GM18517 (cell line): ENCODE data around the gene TMCO1.
"Not testable (repeated sequence)": the region's sequence is repeated elsewhere in the genome, so short reads cannot be mapped to it uniquely, and the experiment has no call there.

Source experiments
- ATAC-seq: cut with Tn5 transposase; IDR thresholded peaks from one replicate; pipeline ENCODE4 v1.9.1; 2021; ENCODE audit warnings: mild to moderate bottlenecking, moderate library complexity; ENCODE audit not compliant: unreplicated experiment

The TMCO1 gene

DNA sequence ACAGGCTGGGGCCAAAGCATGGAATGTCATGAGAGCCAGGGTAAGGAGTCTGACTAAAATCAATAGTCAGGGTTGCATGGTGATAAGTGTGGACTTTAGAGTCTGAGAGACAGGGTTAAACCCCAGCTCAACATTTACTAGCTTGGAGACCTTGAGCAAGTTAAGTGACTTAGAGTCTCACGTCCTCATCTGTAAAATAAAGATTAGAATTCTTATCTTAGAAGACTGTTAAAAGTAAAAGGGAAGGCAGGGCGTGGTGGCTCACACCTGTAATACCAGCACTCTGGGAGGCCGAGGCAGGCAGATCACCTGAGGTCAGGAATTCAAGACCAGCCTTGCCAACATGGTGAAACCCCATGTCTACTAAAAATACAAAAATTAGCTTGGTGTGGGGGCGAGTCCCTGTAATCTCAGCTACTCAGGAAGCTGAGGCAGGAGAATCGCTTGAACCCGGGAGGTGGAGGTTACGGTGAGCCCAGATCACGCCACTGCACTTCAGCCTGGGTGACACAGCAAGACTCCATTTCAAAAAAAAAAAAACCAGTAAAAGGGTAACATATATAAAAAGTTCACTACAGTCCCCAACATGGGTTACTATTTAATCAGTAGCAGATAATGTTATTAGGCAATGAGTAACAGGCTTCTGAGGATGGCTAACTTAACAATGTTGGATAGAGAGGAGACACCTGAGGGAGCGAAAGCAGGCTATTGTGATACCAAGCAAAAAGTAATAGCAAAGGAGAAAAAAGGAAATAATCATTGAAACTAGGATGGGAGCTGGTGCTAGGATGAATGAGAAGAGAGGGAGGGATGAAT is 20.8 kb downstream of the TMCO1 start:
- ATAC-seq: no peak

DNA sequence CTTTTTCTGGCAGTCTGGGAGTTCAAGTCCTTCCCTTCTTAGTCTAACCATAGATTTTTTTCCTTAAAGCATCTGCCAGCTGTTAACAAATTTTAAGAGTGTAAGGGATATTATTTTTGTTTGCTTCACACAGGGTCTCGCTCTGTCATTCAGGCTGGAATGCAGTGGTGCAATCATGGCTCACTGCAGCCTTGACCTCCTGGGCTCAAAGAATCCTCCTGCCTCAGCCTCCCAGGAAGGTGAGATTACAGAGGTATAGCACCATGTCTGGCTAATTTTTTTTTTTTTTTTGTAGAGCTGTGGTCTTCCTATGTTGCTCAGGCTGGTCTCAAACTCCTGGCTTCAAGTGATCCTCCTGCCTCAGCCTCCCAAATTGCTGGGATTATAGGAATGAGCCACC is 23.8 kb downstream of the TMCO1 start:
- not testable (repeated sequence) for ATAC-seq

DNA sequence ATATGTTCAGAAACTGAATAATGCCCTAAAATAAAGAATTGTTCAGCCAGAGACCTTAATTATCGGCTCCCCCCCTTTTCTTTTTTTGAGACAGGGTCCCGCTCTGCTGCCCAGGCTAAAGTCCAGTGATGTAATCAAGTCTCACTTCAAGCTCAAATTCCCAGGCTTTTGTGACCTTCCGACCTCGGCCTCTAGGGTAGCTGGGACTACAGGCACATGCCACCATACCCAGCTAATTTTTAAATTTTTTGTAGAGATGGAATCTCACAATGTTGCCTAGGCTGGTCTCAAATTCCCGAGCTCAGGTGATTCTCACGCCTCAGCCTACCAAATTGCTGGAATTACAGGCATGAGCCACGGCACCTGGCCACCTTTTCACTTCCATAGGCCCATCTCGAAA is 26.5 kb downstream of the TMCO1 start:
- ATAC-seq: no peak

DNA sequence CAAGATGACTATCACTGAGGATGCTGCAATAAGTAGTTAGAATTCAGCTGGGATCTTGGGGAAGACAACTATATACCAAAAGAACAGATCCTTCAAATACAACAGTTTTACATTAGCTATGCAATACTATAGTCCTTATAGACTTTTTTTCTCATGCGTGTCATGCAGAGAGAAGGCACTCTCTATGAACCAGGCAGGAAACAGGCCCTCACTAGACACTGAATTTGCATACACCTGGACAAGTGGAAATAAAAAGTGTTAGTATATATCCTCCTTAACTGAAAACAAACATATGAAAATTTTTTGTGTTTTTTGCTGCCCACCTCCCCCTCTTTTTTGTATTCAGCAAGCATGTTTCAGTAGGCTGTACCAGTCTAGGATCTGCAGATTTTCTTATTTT is 29.9 kb downstream of the TMCO1 start:
- peak; percentile 98 for ATAC-seq

DNA sequence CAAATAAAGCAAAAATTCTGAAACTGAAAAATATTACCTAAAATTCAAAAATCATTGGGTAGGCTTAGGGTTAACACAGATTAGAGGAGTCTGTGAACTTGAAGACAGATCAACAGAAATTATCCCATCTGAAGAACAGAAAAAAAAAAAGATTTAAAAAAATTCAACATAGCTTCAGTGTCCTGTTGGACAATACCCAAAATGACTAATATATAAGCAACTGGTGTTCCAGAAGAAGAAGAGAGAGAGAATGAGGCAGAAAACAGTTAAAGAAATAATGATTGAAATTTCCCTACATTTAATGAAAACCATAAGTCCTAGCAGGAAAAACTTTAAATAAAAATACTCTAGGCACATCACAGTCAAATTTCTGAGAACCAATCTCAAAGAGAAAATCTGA is 31.5 kb downstream of the TMCO1 start:
- ATAC-seq: no peak

DNA sequence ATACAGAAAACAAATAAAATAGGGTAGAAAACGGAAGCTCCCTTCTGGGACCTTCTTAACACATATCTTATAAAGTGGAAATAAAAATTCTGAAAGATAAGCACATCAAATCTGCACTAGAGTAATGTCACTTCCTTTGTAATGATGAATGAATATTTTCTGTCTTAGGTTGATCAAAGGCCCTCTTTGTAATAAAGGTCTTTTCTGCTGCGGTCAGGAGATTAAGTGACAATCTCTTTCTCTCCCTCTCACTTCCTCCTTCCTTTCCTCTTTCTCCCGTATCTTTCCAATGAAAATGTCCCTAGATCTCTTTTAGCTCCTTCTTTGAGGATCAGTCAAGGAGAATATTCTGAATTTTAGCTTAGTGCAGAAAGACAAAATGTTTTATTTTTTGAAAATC is 33.8 kb downstream of the TMCO1 start:
- no peak for ATAC-seq

DNA sequence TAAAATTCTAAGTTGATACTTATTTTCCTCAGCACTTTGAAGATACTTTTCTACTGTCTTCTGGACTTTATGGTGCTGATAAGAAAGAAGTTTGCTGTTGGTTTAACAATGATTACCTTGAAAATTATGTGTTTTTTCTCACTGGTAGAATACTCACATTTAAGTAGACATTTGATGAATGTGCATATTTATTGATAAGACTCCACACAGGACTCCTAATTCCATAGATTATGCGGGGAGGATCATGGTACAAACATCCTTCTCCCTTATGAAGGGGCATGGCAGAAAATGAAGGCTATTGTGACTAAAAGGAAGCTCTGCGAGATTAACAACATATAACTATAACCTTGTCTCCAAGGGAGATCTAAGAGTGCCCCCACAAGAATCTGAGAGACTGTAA is 41.8 kb downstream of the TMCO1 start:
- ATAC-seq: no peak

DNA sequence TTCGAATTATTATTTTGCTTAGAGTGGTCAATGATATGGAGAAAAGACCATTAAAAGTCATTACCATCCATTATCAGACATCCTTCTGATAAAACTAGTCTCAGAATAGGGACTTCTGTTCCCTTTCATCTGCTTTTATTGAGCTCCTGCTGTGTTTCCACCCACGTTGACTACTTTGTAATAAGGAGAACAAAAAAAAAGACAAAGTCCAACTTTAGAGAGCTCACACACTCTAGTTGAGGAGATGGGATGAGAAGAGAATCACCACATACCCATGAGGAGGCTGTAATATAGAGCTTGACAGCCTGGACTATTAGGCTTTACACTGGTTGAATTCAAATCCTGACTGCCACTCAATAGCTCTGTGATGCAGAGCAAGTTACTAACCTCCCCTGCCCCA is 42.5 kb downstream of the TMCO1 start:
- no peak for ATAC-seq

DNA sequence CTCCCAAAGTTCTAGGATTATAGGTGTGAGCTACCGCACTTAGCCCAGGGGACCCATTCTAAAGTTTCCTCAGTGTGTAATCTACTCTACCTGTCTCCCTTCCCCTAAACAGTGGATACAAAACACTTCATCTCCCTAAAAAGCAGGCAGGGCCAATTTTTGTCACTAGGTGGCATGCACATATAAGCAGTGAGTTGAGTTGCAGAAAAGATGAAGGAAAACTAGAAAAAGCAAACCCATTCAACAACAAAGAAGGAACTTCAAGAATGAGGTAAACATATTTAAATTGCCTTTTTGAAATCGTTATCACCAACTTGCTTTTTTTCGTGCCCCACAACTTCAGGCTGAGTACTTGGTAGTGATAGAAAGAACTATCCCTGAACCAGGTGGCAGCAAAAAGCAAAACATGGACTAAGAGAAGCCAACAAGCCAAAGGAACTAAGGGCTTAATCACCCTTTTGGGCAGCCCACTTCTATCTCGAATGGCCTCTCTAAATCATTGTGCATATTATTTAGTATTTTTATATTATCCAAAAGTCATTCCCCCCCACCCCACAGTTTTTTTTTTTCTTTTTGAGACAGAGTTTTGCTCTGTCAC is 50.7 kb downstream of the TMCO1 start:
- no peak for ATAC-seq

DNA sequence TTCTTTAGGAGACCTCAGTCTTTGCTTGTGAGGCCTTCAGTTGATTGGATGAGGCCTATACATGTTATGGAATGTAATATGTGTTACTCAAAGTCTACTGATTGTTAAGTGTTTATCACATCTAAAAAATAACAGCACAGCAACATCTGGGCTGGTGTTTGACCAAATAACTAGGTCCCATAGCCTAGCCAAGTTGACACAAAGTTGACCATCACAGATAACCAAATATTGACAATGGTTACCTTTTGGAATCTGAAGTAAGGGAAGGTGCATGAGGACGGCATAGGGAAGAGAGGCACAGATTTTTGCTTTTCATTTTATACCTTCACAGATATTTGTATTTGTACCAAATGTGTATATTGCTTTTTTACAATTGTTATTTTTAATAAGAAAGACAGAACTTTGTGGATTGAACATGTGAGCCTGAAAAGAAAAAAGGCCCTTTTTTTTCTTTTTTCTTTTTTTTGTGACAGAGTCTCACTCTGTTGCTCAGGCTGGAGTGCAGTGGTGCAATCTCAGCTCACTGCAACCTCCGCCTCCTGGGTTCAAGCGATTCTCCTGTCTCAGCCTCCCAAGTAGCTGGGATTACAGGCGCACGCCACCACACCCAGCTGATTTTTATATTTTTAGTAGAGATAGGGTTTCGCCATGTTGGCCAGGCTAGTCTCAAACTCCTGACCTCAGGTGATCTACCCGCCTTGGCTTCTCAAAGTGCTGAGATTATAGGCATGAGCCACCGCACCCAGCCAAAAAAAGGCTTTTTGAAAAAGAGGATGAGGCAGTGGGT is 52.2 kb downstream of the TMCO1 start:
- not testable (repeated sequence) for ATAC-seq

DNA sequence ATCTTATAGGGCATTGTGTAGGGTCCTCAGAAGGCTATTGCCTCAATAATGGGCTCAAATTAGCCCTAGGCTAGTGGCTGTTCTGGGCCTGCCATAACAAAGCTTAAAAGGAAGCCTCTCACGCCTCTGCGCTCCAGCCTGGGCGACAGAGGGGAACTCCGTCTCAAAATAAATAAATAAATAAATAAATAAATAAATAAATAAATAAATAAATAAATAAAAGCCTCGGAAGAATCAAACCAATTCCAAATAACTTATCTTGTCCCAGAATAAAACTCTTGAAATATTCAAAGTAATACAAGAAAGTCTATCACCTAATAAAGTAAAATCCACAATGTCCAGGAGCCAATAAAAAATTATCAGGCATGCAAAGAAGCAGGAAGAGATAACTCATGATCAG is 55.9 kb downstream of the TMCO1 start:
- ATAC-seq: no peak

DNA sequence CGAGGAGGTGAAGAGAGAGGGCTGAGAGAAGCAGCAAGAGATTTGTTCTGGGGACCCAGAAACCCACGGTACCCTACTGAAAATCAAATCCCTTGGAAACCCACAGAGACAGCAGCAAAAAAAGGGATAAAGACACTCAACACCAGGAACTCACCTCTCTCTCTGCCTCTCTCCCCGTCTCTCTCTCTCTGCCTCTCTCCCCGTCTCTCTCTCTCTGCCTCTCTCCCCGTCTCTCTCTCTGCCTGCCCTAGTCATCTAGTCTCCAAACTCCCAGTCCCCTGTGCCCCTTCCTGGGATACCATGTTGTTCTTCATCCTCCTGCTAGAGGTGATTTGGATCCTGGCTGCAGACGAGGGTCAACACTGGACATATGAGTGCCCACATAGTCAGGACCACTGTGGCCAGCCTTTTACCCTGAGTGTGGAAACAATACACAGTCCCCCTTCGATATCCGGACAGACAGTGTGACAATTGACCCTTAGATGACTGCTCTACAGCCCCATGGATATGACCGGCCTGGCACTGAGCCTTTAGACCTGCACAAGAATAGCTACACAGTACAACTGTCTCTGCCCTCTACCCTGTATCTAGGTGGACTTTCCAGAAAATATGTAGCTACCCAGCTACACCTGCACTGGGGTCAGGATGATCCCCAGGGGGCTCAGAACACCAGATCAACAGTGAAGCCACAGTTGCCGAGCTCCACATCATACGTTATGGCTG is 60.5 kb downstream of the TMCO1 start:
- ATAC-seq: no peak

DNA sequence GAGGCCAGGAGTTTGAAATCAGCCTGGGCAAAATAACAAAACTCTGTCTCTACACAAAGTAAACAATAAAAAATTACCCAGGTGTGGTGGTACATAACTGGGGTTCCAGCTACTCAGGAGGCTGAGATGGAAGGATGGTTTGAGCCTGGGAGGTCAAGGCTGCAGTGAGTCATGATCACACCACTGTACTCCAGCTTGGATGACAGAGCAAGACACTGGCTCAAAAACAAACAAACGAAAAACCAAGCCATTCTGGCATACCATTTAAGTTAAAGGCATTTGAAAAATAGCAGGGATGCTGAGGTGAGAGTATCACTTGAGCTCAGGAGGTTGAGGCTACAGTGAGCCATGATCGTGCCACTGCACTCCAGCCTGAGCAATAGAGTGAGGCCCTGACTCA is 65.0 kb downstream of the TMCO1 start:
- no peak for ATAC-seq

DNA sequence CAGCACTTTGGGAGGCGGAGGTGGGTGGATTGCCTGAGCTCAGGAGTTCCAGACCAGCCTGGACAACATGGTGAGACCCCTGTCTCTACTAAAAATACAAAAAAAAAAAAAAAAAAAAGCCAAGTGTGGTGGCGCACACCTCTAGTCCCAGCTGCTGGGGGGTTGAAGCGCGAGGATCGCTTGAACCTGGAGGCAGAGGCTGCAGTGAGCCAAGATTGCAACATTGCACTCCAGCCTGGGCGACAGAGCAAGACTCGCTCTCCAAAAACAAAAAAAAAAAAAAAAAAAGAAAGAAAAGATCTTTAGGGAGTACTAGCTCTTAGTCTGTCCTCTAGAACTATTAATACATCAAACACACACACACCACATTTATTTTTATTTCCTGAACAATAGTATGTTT is 66.7 kb downstream of the TMCO1 start:
- ATAC-seq: not testable (repeated sequence)

DNA sequence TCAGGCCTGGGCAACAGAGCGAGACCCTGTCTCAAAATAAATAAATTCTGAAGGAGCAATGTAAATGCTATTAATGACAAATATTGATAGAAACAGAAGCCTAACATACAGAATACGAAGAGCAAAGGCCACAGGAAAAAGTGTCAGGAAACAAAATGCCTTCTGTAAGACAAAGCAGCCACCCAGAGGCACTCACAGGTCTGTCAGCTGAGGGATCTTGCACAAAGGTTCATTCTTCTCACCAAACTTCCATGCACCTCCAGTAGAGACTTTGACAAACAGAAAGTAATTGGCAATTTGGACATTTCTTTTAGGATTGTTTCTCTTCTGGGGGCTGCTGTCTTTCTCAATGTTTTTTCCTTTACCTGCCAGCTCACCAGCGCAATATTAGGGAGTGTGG is 69.1 kb downstream of the TMCO1 start:
- no peak for ATAC-seq

DNA sequence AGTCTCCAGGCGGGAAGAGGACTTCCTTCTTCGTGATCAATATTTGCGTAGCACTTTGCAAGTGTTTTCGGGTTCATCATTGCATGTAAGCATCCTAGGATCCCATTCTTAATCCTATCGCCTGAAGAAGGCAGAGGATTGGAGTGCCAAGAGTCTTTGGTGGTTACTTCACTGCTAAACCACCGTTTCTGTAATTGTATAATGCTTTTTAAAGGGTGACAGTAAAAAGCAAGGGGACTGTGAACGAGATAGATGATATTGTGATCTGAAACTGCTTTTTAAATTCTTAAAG is 70.0 kb downstream of the TMCO1 start:
- ATAC-seq: no peak

DNA sequence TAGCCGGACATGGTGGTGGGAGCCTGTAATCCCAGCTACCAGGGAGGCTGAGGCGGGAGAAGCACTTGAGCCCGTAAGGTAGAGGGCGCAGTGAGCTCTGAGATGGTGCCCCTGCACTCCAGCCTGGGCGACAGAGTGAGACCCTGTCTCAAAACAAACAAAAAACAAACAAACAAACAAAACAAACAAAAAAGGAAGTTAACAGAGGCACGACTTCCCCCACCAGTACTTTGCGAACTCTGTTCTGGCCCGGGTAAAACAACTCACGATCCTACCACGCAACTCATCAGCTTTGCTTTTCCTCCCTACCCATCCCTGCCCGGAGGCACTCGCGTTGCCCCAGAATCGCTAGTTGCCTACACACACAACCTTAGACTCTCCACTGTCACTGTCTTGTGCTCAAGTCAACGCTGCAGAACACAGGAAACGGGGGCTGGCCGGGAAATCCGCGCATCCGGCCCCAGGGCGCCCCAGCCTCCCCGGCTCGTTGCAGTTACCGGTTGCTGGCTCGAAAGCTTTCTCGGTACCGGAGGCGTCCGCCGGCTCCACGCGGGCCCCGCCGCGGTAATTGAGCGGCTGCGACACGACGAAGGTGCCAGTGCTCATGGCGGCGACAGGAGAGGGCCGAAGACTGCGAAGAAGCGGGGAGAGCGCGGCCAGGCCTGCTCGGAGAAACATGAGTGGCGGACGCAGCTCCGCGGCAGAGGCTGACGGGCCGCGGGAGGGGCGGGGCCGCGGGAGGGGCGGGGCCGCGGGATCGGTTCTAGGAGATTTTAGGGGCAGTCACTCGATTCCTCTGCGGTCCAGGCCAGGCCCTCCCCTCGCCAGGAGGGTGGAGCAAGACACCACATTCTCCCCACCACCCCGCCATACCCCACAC is 70.5 kb downstream of the TMCO1 start, which contains the start of gene ALDH9A1:
Gene ALDH9A1, minus strand, starts transcription at position 682 of the 880 bp plus-strand sequence. Its CDS starts 4 bp downstream, at position 678.
- ATAC-seq: peak; percentile 92

DNA sequence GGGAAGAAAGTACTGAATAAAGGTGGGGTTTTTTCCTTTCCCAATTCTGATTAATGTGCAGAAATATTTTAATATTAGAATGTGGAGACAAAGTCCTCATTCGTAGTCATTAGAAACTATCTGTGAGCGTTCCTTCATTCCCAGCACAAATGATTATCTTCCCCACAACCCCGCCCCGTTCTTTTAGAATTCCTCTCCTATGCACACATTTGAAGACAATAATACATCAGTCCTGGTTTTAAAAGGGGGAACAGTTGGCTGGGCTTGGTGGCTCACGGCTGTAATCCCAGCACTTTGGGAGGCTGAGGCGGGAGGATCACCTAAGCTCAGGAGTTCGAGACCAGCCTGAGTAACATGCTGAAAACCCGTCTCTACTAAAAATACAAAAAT is 71.2 kb downstream of the TMCO1 start:
- no peak for ATAC-seq

DNA sequence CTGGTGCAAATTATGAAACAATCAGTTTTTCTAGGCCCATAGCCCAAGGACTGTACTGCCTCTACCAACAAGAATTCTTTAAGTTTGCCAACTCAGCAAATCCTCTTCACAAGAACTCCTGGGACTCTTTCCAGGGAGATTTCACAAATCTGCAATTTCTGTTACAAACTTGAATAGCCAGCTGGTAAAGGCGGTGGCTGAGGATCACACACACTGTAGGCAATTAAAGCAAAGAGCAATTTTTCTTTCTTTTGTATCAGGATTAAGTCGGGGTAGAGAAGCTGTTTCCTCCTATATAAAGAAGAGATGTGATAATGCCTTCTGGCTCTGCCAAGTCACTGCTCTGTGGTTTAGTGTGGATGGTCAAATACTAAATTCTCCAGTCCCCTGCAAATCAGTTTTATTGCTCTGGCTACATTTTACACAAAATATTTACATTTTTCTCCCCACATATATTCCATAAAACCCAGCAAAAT is 72.0 kb downstream of the TMCO1 start:
- ATAC-seq: no peak

DNA sequence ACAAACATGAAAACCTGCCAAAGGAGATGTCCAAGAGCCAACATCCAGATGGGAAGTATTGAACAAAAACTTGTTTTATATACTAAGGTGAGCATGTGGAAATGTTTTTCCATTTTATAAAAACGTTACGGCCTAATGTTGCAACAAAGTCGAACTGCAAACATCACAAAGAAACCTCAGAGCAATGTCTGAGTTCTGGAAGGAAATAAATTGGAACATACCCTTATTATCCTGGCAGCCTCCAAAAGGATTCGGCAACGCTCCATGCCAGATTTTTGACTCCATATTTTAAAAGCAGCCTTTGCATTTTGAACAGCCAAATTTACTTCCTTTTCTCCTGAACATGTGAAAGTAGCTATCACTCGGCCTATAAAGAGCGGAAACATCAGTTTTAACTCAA is 73.6 kb downstream of the TMCO1 start:
- ATAC-seq: no peak
